Glomerular visceral epithelial cell (primary cell): ENCODE measurements around the gene RPH3AL.
"Not testable (repeated sequence)": the region's sequence is repeated elsewhere in the genome, so short reads cannot be mapped to it uniquely, and the experiment has no call there.

ENCODE experiments used
- DNase-seq: peaks from one replicate; pipeline ENCODE4 v3.0.0-alpha.2; 2016; ENCODE audit errors: extremely low spot score

The RPH3AL gene

GRCh38 chr17:260944-261343, 91.7 kb downstream of the RPH3AL start:
- no peak for DNase-seq

GRCh38 chr17:260031-260791, 92.4 kb downstream of the RPH3AL start:
- no peak for DNase-seq

GRCh38 chr17:259341-259976, 93.1 kb downstream of the RPH3AL start:
- DNase-seq = no peak

GRCh38 chr17:258906-259305, 93.7 kb downstream of the RPH3AL start:
- no peak for DNase-seq

GRCh38 chr17:258045-258734, 94.4 kb downstream of the RPH3AL start:
- DNase-seq = no peak

- DNase-seq = no peak
Observed at GRCh38 chr17:253091-253846, 99.3 kb downstream of the RPH3AL start.

GRCh38 chr17:252456-252855, 100.2 kb downstream of the RPH3AL start:
- no peak for DNase-seq

- DNase-seq = no peak
Observed at GRCh38 chr17:251531-251930, 101.1 kb downstream of the RPH3AL start.

- DNase-seq = no peak
Observed at GRCh38 chr17:250487-251300, 101.9 kb downstream of the RPH3AL start.

GRCh38 chr17:249236-249993, 103.2 kb downstream of the RPH3AL start:
- DNase-seq = no peak

- DNase-seq = no peak
Observed at GRCh38 chr17:248337-249235, 104.0 kb downstream of the RPH3AL start.

- DNase-seq = no peak
Observed at GRCh38 chr17:247767-248166, 104.8 kb downstream of the RPH3AL start.

GRCh38 chr17:246851-247421, 105.7 kb downstream of the RPH3AL start:
- DNase-seq = no peak

- DNase-seq = no peak
Observed at GRCh38 chr17:246226-246625, 106.4 kb downstream of the RPH3AL start.

- DNase-seq = no peak
Observed at GRCh38 chr17:245611-246010, 107.0 kb downstream of the RPH3AL start.

GRCh38 chr17:245020-245419, 107.6 kb downstream of the RPH3AL start:
- no peak for DNase-seq

- DNase-seq = not testable (repeated sequence)
Observed at GRCh38 chr17:243924-244323, 108.7 kb downstream of the RPH3AL start.

GRCh38 chr17:238964-239259, 113.7 kb downstream of the RPH3AL start:
- DNase-seq = no peak
